Panc1 (cell line): Measurements from ENCODE around the gene ZBTB7B. TPM values are rescaled to one million over a fixed set of nuclear protein-coding genes. Genes with fewer than 3 reads are reported as not detected.

Experiments
- ATAC-seq: fragments of 200-7000 bp; cut with Tn5 transposase; 2 replicates; pipeline ENCODE4 v1.9.1; 2020; ENCODE audit warnings: mild to moderate bottlenecking, moderate library complexity
- BruUV-seq: library from RNA; stranded (reverse); fragments of 400-500 nt; replicated peaks from 2 replicates; lab custom pipeline; 2021; lab: Mats Ljungman, UMichigan
- CTCF ChIA-PET: fragments of 300-600 bp; sonication (Branson Sonifier 250); formaldehyde crosslinking; loops from one replicate; lab custom pipeline; 2022; ENCODE audit warnings: antibody characterized with exemption; lab: Charles Lee
- POLR2A ChIA-PET: fragments of 300-600 bp; sonication (Branson Sonifier 250); formaldehyde crosslinking; loops from one replicate; lab custom pipeline; 2022; ENCODE audit warnings: antibody characterized with exemption; lab: Charles Lee
- DNase-seq: peaks from one replicate; pipeline ENCODE4 v3.0.0-alpha.2; 2010; ENCODE audit warnings: low read depth, low spot score
- H3K27ac ChIP-seq: 2 replicates; pipeline ENCODE4 v1.5.1; 2011; ENCODE audit warnings: mild to moderate bottlenecking, low read length, inconsistent platforms
- H3K27me3 ChIP-seq: fragments of 200-500 bp; sonication (Bioruptor generic); 2 replicates; pipeline ENCODE4 v1.6.0; 2014; ENCODE audit warnings: low read length, inconsistent platforms; ENCODE audit not compliant: control insufficient read depth, insufficient read depth
- H3K36me3 ChIP-seq: fragments of 200-500 bp; sonication (Bioruptor generic); 2 replicates; pipeline ENCODE4 v1.5.1; 2014; ENCODE audit warnings: inconsistent platforms, mild to moderate bottlenecking, low read length, moderate library complexity; ENCODE audit not compliant: control insufficient read depth, insufficient read depth
- H3K4me1 ChIP-seq: 2 replicates; pipeline ENCODE4 v1.5.1; 2011; ENCODE audit warnings: inconsistent platforms, mild to moderate bottlenecking, low read length, moderate library complexity; ENCODE audit not compliant: control insufficient read depth, insufficient read depth
- H3K4me3 ChIP-seq, 2 experiments: 2 replicates each; pipeline ENCODE4 v1.5.1; 2011 to 2012; ENCODE audit warnings: low read depth in 2 of 2, low read length in 2 of 2, mild to moderate bottlenecking in 2 of 2, inconsistent platforms in 1 of 2, moderate library complexity in 1 of 2
- H3K9me3 ChIP-seq: fragments of 200-500 bp; sonication (Bioruptor generic); 2 replicates; pipeline ENCODE4 v1.5.1; 2014; ENCODE audit warnings: low read depth, mild to moderate bottlenecking, inconsistent platforms, low read length, moderate library complexity; ENCODE audit not compliant: control insufficient read depth, insufficient read depth
- POLR2AphosphoS5 ChIP-seq: IDR thresholded peaks from 2 replicates; pipeline ENCODE4 v1.6.1; 2012; ENCODE audit warnings: mild to moderate bottlenecking, low read depth, low read length, moderate library complexity
- SIN3A ChIP-seq: IDR thresholded peaks from 2 replicates; pipeline ENCODE4 v1.6.1; 2012; ENCODE audit warnings: low read depth, mild to moderate bottlenecking, low read length, moderate library complexity, borderline replicate concordance; ENCODE audit not compliant: insufficient read depth
- TCF7L2 ChIP-seq: IDR thresholded peaks from 2 replicates; pipeline ENCODE4 v1.6.1; 2011; ENCODE audit warnings: mild to moderate bottlenecking, low read depth, low read length, inconsistent platforms
- in situ Hi-C: cut with HindIII; loops from 2 replicates; pipeline ENCODE4 v1.10.0; 2016; ENCODE audit warnings: low sequenced_read_pairs, low pct_unique_long_range_greater_than_20kb
- intact Hi-C: fragments of 100-400 bp; cut with micrococcal nuclease; formaldehyde crosslinking; loops from one replicate; pipeline ENCODE4 v1.10.0; 2022; ENCODE audit not compliant: unreplicated experiment
- total RNA-seq: library from RNA; stranded (reverse); gene quantifications from one replicate; pipeline ENCODE4 v1.2.1, GENCODE V29; 2021; ENCODE audit not compliant: unreplicated experiment
- TF ChIP-seq, protein P1 (sequence below), 2 experiments: IDR thresholded peaks; 2 replicates each; pipeline ENCODE4 v1.6.1; 2011 to 2012; ENCODE audit warnings: low read depth in 2 of 2, control low read depth in 1 of 2, low read length in 1 of 2, mild to moderate bottlenecking in 1 of 2, moderate library complexity in 1 of 2; ENCODE audit not compliant: insufficient read depth in 1 of 2
- TF ChIP-seq, protein P2 (sequence below): fragments of 450-650 bp; IDR thresholded peaks from 2 replicates; pipeline ENCODE4 v1.5.1; 2017; ENCODE audit warnings: mild to moderate bottlenecking

The ZBTB7B gene
- total RNA-seq, 1 experiment from 2014 or later, result 55.8 TPM

DNA sequence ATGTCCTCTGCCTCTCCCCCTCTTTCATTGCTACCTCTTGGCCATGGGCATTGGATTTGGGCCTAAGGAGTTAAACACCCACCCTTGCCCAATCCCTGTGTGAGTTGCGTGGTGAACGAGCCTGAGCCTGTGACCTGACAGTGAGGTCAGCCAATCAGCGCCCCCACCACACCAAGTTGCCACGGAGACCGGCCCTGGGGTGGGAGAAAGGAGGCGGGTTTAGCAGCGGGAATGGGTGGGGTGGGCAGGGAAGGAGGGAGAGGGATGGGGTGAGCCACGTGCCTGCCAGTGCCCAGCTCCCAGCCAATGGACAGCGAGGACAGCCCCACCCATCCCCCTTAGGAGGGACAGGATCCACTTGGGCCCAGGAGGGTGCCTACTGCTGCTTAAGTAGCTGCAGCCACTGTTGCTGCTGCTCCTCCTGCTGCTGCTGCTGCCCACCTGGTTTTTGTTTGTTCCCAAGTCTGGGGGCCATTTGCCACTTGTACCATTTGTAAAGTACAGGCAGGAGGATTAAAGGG lies 9.5 kb downstream of the ZBTB7B start:
- CTCF ChIA-PET, result interaction anchor here (0.6 to 0.7 kb wide), 3 partner anchors 13 to 19 kb away, joined by 3 to 7 read pairs (median 7); partner anchors contain the start of gene LENEP
- TF ChIP-seq POLR2AphosphoS5 (no peak), SIN3A (no peak), TCF7L2 (no peak)
- TF ChIP-seq, protein P1, sequence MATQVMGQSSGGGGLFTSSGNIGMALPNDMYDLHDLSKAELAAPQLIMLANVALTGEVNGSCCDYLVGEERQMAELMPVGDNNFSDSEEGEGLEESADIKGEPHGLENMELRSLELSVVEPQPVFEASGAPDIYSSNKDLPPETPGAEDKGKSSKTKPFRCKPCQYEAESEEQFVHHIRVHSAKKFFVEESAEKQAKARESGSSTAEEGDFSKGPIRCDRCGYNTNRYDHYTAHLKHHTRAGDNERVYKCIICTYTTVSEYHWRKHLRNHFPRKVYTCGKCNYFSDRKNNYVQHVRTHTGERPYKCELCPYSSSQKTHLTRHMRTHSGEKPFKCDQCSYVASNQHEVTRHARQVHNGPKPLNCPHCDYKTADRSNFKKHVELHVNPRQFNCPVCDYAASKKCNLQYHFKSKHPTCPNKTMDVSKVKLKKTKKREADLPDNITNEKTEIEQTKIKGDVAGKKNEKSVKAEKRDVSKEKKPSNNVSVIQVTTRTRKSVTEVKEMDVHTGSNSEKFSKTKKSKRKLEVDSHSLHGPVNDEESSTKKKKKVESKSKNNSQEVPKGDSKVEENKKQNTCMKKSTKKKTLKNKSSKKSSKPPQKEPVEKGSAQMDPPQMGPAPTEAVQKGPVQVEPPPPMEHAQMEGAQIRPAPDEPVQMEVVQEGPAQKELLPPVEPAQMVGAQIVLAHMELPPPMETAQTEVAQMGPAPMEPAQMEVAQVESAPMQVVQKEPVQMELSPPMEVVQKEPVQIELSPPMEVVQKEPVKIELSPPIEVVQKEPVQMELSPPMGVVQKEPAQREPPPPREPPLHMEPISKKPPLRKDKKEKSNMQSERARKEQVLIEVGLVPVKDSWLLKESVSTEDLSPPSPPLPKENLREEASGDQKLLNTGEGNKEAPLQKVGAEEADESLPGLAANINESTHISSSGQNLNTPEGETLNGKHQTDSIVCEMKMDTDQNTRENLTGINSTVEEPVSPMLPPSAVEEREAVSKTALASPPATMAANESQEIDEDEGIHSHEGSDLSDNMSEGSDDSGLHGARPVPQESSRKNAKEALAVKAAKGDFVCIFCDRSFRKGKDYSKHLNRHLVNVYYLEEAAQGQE (IDR thresholded peaks at IDR 0.05; ENCODE audit: insufficient read depth in 1 of 2, low read depth in 2 of 2, low read length in 1 of 2), result no peak
- TF ChIP-seq, protein P2, sequence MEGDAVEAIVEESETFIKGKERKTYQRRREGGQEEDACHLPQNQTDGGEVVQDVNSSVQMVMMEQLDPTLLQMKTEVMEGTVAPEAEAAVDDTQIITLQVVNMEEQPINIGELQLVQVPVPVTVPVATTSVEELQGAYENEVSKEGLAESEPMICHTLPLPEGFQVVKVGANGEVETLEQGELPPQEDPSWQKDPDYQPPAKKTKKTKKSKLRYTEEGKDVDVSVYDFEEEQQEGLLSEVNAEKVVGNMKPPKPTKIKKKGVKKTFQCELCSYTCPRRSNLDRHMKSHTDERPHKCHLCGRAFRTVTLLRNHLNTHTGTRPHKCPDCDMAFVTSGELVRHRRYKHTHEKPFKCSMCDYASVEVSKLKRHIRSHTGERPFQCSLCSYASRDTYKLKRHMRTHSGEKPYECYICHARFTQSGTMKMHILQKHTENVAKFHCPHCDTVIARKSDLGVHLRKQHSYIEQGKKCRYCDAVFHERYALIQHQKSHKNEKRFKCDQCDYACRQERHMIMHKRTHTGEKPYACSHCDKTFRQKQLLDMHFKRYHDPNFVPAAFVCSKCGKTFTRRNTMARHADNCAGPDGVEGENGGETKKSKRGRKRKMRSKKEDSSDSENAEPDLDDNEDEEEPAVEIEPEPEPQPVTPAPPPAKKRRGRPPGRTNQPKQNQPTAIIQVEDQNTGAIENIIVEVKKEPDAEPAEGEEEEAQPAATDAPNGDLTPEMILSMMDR, result no peak
- BruUV-seq, result no TSS peak
- Histone ChIP-seq H3K4me3 (no peak overlapping the region), H3K36me3 (0 out of 2 replicates have a peak, but pooled peaks cover 7% of the 10 kb centered on the region), H3K9me3 (no peaks in the 10 kb centered on the region), H3K4me1 (peaks cover 39% of the 10 kb centered on the region), H3K27ac (no peak overlapping the region), H3K27me3 (no peaks in the 10 kb centered on the region)
- DNase-seq (no peak), ATAC-seq (no peak)
- in situ Hi-C loops, result no loop called here
- POLR2A ChIA-PET, result no interaction called here
- intact Hi-C loops, result no loop called here

DNA sequence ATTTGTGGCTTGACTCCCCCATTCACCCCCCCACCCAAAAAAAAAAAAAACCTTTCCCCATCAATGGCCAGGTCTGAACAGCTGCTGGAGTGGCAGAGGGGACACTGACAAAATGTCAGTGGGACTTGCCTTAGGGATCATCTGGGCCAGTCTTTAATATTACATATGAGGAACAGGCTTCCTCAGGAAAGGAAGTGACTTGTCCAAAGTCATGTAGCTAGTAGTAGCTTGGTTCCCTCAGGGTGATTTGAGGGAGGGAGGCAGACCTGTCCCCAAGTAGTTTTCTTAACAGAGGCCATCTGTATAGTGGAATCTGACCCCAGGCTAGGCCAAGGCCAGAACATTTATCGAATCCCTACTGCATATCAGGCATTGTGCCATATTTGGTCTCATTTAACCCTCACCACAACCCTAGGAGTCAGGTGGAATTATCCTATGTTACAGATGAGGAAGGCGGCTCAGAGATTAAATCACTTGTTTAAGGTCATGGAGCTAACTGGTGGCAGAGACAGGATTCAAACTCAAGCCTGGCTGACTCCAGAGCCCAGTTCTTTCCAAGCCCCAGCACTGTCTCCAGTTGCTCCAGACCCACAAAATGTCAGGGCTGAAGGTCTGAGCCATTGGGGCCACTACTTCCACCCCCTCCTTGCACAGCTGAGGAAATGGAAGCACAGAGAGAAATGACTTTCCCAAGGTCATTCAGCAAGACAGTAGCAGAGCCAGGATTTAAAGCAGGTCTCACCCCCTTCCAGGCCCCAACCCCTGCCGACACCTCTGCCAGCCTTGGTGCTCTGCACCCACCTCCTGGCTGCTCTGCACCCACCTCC lies 10.4 kb downstream of the ZBTB7B start:
- Histone ChIP-seq H3K36me3 (0 out of 2 replicates have a peak, but pooled peaks cover 7% of the 10 kb centered on the region), H3K27ac (no peak overlapping the region; the same call in 1 of the 2 replicates), H3K4me1 (peaks cover 35% of the 10 kb centered on the region), H3K4me3 (no peak overlapping the region), H3K27me3 (no peaks in the 10 kb centered on the region), H3K9me3 (no peaks in the 10 kb centered on the region)
- BruUV-seq, result no TSS peak
- ChIA-PET CTCF (interaction anchor here (0.6 to 0.7 kb wide), 2 partner anchors 20 to 24 kb away, joined by 3 to 7 read pairs; partner anchors contain the start of gene LENEP), POLR2A (interaction anchor here (0.5 kb wide), 1 partner anchor 9 kb away, joined by 4 read pairs; no protein-coding TSS in a partner anchor)
- in situ Hi-C loops, result no loop called here
- DNase-seq (no peak), ATAC-seq (no peak)
- TF ChIP-seq SIN3A (no peak), TCF7L2 (no peak), POLR2AphosphoS5 (no peak)
- TF ChIP-seq, protein P1 (IDR thresholded peaks at IDR 0.05; ENCODE audit: insufficient read depth in 1 of 2, low read depth in 2 of 2, low read length in 1 of 2), result no peak
- TF ChIP-seq, protein P2, result no peak
- intact Hi-C loops, result no loop called here
